GM18870 (cell line): ENCODE measurements around the gene OPA1.
A peak's percentile ranks its signal among the peaks of the same experiment; 100 is the strongest.

Experiments used
- ATAC-seq: cut with Tn5 transposase; IDR thresholded peaks from one replicate; pipeline ENCODE4 v1.9.1; 2021; ENCODE audit warnings: moderate library complexity; ENCODE audit not compliant: unreplicated experiment

The OPA1 gene

DNA sequence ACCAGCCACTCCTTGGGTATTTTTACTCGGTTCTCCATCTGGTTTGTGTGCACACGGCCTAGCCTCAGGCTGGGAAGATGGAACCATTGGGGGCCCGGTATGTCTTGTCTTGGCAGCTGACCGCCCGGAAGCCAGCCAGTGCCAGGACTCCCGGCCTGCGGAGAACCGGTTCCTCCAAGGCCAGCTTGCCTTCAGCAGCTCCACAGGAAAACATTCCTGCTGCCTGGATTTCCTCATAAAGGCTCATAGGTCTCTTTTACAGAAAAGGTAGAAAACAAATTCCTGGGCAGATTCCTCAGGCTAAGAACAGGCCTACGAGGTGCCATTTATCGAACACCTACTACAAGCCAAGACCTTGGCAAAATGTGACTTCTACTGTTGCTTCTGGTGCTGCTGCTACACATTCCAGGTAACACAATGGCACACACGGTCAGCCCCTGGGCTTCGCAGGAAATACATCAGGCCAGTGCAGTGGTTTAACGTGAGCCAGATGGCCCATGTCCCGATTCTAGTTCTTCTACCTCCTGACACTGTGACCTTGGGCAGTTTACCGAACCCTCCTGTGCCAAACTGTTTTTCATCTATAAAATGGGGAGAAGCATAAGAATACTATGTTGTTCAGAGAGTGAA is 141.8 kb downstream of the OPA1 start:
- ATAC-seq = no peak

DNA sequence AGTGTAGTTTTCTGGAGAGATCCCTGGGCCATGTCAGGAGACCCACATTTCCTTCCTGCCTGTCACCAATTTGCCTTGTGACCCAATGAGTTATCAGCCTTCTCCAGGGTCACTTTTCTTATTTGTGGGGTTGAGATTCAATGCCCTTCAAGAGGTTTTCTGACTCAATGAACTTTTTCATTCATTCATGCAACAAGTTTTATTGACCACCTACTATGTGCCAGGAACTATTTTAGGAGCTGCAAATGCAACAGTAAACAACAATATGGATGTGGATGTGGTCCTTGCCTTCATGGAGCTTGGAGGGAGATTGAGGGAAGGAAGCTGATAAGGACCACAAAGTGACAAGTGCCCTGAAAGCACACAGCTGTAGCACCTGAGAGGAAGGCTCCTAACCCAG is 142.8 kb downstream of the OPA1 start:
- no peak for ATAC-seq

DNA sequence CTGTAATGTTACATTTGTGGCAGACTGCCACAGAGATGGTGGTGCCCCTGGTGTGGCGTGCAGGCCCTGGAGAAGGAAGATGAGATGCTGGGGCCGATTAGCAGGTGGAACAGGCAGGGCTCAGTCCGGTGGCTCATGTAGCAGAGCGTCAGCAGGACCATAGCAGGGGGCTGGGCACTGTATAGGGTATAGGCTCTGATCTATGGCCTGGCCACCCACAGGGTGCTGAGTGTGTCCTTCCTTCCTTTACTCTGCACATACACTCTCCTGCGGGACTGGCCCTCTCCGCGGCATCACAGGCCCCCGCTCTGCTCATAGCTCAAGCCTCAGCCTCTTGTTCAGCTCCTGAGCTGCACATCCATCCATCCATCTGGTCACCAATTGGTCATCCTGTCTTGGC is 143.6 kb downstream of the OPA1 start:
- no peak for ATAC-seq

DNA sequence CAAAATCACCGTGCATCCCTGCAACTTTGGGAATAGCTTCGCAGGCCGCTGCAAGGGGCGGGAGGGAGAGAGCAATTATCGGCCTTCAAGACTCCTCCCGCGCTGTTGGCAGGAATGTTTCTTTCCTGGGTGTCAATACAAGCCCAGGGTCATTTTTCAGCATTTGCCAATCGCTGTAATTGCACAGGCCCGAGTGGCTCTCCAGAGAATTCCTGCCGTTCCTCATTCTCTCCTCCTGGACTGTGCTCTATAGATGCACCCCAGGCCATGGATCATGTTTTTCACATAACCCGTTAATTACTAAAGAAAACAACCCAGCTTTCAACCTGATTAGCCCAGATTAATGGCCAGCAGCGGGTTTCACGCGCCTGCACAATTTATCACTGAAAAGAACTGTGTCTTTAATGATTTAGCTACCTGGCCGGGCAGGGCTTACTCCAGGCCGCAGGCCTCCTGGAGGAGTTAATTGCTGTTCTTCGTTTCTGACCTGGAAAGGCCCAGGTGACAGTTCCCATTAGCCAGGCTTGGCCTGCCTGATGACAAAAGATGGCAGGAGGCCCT is 144.3 kb downstream of the OPA1 start:
- ATAC-seq = no peak

DNA sequence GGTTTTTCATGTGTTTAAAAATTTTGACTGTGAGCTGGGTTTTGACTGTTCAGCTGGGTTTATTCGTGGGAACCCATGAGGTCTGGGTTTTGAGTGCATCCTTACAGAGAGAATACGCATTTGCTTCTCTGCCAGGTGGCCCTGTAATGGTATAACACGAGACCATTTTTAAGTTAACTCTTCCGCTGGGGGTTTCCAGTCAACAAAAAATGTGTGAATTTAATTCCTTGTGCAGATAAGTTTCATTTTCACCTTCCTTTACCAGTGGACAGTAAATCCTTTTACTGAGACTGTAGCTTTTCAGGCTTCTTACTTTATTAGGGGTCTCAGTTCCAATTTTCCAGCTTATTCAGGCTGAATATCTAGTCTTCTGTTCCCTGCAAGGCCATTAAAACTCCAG is 149.6 kb downstream of the OPA1 start:
- peak; percentile 69 for ATAC-seq

DNA sequence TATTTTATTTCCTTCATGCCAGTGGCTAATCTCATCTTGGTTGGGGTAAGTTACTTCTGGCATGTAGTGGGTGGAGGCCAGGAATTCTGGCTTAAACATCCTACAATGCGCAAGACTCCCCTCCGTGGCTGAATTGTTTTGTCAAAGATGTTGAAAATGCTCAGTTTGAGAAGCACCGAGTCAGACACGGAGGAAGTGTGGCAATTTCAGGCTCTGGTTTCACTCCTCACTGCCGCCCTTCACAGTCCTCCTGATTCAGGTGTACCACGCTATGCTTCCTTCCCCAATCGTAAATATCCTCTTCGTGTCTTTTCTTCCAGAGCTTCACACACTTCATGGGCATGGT is 150.7 kb downstream of the OPA1 start:
- no peak for ATAC-seq

DNA sequence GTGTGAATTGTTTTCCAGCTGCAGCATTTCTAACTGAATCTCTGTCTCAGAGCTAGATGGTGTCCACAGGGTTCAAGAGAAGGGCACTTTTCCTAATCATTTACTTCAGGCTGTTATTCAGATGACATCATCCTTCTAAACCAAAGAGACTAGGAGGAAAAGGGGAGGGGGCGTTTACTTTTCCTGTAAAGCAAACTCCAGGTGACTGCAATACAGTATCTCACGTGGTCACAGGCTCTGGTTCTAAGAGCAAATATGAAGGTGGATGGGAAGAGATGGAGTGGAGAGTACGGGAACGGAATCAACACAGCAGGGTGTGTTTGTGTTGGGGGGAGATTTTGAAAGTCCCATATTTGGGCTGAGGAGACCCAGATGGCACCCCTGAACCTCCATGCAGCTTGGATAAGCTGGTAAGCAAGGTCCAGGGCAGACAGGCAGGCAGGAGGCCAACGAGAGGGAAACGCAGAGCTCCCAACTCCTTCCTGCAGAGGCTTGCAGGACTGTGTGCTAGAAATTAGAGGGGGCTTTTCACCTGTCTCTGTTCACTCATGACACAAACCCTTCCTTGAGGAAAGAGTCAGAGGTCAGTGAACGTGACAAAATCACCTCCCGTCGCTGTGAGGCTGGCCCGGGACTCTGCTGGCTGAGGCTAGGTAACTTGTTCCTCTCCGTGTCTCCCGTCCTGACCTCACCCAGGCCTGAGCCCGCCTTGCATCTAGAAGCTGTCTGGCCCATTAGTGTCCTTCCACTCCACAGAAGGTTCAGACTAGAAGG is 151.2 kb downstream of the OPA1 start:
- ATAC-seq = no peak

DNA sequence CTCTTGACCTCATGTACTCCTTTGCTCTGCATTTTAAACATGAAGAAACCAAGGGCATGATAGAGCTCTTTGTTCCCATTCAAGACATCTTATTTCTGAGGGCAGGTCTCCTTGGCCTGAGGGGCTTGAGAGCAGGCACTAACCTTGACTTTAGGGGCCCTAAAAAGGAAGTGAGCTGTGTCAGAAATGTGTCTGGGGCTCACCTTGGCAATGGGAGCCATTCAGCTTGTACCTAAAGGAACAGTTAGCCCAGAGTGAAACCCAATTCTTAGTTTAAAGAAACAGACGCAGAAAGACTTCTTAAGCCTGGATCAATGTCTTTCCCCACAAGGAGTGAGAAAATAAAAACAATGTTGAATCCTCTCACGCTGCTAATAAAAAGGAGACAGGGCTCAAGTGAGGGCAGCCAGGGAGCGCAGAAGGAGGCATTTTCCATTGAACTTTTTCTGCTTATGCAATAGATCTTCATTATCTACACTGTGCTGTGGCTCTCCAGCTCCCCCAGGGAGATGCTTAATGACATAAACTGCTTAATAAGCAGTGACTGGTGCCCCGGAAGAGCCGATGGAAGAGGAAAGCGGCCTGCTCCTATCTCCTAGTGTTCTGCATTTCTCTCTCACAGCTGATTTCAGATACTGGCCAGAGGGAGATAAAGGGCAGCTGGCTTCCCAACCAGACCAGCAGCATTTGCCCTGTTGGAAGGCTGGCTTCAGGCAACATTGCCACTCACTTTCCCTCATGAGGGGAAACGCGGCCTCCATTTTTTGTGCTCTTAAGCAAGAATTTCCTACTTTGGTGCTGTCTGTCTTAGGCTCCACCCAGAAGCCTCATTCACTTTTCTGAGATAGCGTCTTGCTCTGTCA is 152.0 kb downstream of the OPA1 start:
- ATAC-seq = no peak

DNA sequence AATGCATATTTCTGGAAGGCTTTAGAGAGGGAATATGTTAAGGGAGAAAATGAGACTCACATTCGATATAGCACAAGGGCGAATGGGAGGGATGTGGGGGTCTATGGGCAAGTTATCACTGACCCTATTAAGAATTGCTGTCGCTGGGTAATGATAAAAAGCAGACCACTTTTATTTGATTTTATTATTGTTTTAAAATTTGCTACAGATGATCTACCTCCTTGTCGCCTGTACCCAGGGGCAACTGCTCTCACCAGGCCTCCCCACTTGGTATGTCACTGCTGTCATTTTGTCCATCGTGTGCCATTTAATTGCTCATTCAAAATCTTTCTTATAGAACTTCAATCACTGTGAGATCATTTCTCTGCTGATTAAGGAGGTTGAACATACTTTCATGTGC is 153.8 kb downstream of the OPA1 start:
- no peak for ATAC-seq
